Endothelial cell of umbilical vein (primary cell): ENCODE data around the gene SPTY2D1.

Experiments
- CTCF ChIP-seq, 2 donors: IDR thresholded peaks; 1 replicate in 1 of 2; 2 replicates in 1 of 2; pipeline ENCODE4 v1.5.1; 2011; ENCODE audit warnings: low read length in 2 of 2, mild to moderate bottlenecking in 2 of 2, moderate library complexity in 2 of 2, control low read depth in 1 of 2, inconsistent platforms in 1 of 2, low read depth in 1 of 2; ENCODE audit not compliant: insufficient read depth in 1 of 2; ENCODE audit errors: extremely low read depth in 1 of 2
- EZH2 ChIP-seq: IDR thresholded peaks from 2 replicates; pipeline ENCODE4 v1.6.1; 2012; ENCODE audit warnings: borderline replicate concordance, low read depth, mild to moderate bottlenecking, moderate library complexity, low read length, inconsistent platforms; ENCODE audit not compliant: severe bottlenecking
- JUN ChIP-seq: IDR thresholded peaks from 2 replicates; pipeline ENCODE4 v1.6.1; 2011; ENCODE audit warnings: borderline replicate concordance, low read depth; ENCODE audit not compliant: insufficient read length, insufficient read depth
- MYC ChIP-seq: IDR thresholded peaks from one replicate; pipeline ENCODE4 v1.6.1; 2011; ENCODE audit warnings: mild to moderate bottlenecking, low read depth, low read length
- POLR2A ChIP-seq: IDR thresholded peaks from 2 replicates; pipeline ENCODE4 v1.6.1; 2012; ENCODE audit warnings: low read depth, mild to moderate bottlenecking, control low read depth, low read length
- TF ChIP-seq, protein P1 (sequence below): IDR thresholded peaks from 2 replicates; pipeline ENCODE4 v1.6.1; 2011; ENCODE audit not compliant: insufficient read depth, insufficient read length

- TF ChIP-seq EZH2 (no peak), CTCF (IDR thresholded peaks at IDR 0.05; ENCODE audit: extremely low read depth in 1 of 2, insufficient read depth in 1 of 2, low read depth in 1 of 2, low read length in 2 of 2) (no peak), POLR2A (no peak), JUN (no peak), MYC (no peak)
- TF ChIP-seq, protein P1, sequence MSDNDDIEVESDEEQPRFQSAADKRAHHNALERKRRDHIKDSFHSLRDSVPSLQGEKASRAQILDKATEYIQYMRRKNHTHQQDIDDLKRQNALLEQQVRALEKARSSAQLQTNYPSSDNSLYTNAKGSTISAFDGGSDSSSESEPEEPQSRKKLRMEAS: no peak
These were observed 18.3 kb downstream of the SPTY2D1 start for GRCh38 chr11:18615628-18616392.
